ENCODE results near the gene VN1R4. TPM values are rescaled to one million over a fixed set of nuclear protein-coding genes. Genes with fewer than 3 reads are reported as not detected.
"Not testable (repeated sequence)": the region's sequence is repeated elsewhere in the genome, so short reads cannot be mapped to it uniquely, and the experiment has no call there.

Gene VN1R4
- total RNA-seq, 1 donor from 2014 or later: not detected

GRCh38 chr19:53254411-53255341 lies 12.8 kb downstream of the VN1R4 start, which contains the start of gene ZNF677:
TSS of gene ZNF677 (minus strand) at chr19:53254873. CDS start at chr19:53251550, 3,323 bp downstream.
- peaks cover 1% of the 10 kb centered on the region for H3K4me1 Mint-ChIP-seq (ENCODE audit: low read depth, unreplicated experiment)
- H3K4me3 Mint-ChIP-seq (ENCODE audit: unreplicated experiment): peak within 1 kb of the TSS; percentile 98
- H3K9me3 Mint-ChIP-seq (ENCODE audit: unreplicated experiment): peaks cover 11% of the 10 kb centered on the region
- H3K27me3 Mint-ChIP-seq (ENCODE audit: unreplicated experiment): peaks cover 6% of the 10 kb centered on the region
- peak; percentile 92 for DNase-seq
- no peak for TF ChIP-seq CTCF (IDR thresholded peaks at IDR 0.05; ENCODE audit: partially characterized antibody, unreplicated experiment)
- peaks cover 44% of the 10 kb centered on the region for H3K36me3 Mint-ChIP-seq (ENCODE audit: unreplicated experiment)
- H3K27ac Mint-ChIP-seq (ENCODE audit: unreplicated experiment): peak within 1 kb of the TSS; percentile 89

GRCh38 chr19:53246498-53246897 lies 21.0 kb downstream of the VN1R4 start:
- TF ChIP-seq CTCF (IDR thresholded peaks at IDR 0.05; ENCODE audit: partially characterized antibody, unreplicated experiment): no peak
- no peak for DNase-seq
- Mint-ChIP-seq H3K4me3 (ENCODE audit: unreplicated experiment) (no peak overlapping the region), H3K27ac (ENCODE audit: unreplicated experiment) (no peak overlapping the region), H3K4me1 (ENCODE audit: low read depth, unreplicated experiment) (no peaks in the 10 kb centered on the region), H3K9me3 (ENCODE audit: unreplicated experiment) (peaks cover 24% of the 10 kb centered on the region), H3K36me3 (ENCODE audit: unreplicated experiment) (peaks cover 82% of the 10 kb centered on the region), H3K27me3 (ENCODE audit: unreplicated experiment) (peaks cover 2% of the 10 kb centered on the region)

GRCh38 chr19:53237114-53237777 lies 30.3 kb downstream of the VN1R4 start:
- peaks cover 1% of the 10 kb centered on the region for H3K27me3 Mint-ChIP-seq (ENCODE audit: unreplicated experiment)
- peaks cover 63% of the 10 kb centered on the region for H3K36me3 Mint-ChIP-seq (ENCODE audit: unreplicated experiment)
- no peak for DNase-seq
- H3K4me1 Mint-ChIP-seq (ENCODE audit: low read depth, unreplicated experiment): no peaks in the 10 kb centered on the region
- no peak overlapping the region for H3K4me3 Mint-ChIP-seq (ENCODE audit: unreplicated experiment)
- H3K9me3 Mint-ChIP-seq (ENCODE audit: unreplicated experiment): peaks cover 19% of the 10 kb centered on the region
- TF ChIP-seq CTCF (IDR thresholded peaks at IDR 0.05; ENCODE audit: partially characterized antibody, unreplicated experiment): no peak
- H3K27ac Mint-ChIP-seq (ENCODE audit: unreplicated experiment): no peak overlapping the region

GRCh38 chr19:53224606-53225005 lies 42.9 kb downstream of the VN1R4 start:
- no peak for TF ChIP-seq CTCF (IDR thresholded peaks at IDR 0.05; ENCODE audit: partially characterized antibody, unreplicated experiment)
- Mint-ChIP-seq H3K9me3 (ENCODE audit: unreplicated experiment) (peaks cover 17% of the 10 kb centered on the region), H3K27me3 (ENCODE audit: unreplicated experiment) (peaks cover 3% of the 10 kb centered on the region), H3K36me3 (ENCODE audit: unreplicated experiment) (peaks cover 36% of the 10 kb centered on the region), H3K27ac (ENCODE audit: unreplicated experiment) (no peak overlapping the region), H3K4me1 (ENCODE audit: low read depth, unreplicated experiment) (no peaks in the 10 kb centered on the region), H3K4me3 (ENCODE audit: unreplicated experiment) (no peak overlapping the region)
- no peak for DNase-seq

GRCh38 chr19:53222716-53223115 lies 44.8 kb downstream of the VN1R4 start:
- H3K4me3 Mint-ChIP-seq (ENCODE audit: unreplicated experiment); DNase-seq; H3K27ac Mint-ChIP-seq (ENCODE audit: unreplicated experiment); H3K27me3 Mint-ChIP-seq (ENCODE audit: unreplicated experiment); H3K4me1 Mint-ChIP-seq (ENCODE audit: low read depth, unreplicated experiment): not testable (repeated sequence)
- H3K36me3 Mint-ChIP-seq (ENCODE audit: unreplicated experiment): peaks cover 29% of the 10 kb centered on the region
- H3K9me3 Mint-ChIP-seq (ENCODE audit: unreplicated experiment): peaks cover 14% of the 10 kb centered on the region

Other genes with a start within 250 kb of the VN1R4 start
- not detected for gene ERVV-2, start 223.0 kb downstream of the VN1R4 start, total RNA-seq (ENCODE audit: unreplicated experiment)
- gene ZNF160, start 164.3 kb downstream of the VN1R4 start, total RNA-seq (ENCODE audit: unreplicated experiment): 127 TPM
- 12.7 TPM for gene ZNF415, start 134.8 kb downstream of the VN1R4 start, total RNA-seq (ENCODE audit: unreplicated experiment)
- gene ZNF347, start 108.7 kb downstream of the VN1R4 start, total RNA-seq (ENCODE audit: unreplicated experiment): 11.1 TPM
- gene ZNF665, start 74.4 kb downstream of the VN1R4 start, total RNA-seq (ENCODE audit: unreplicated experiment): 1.1 TPM
- gene ZNF677, start 12.8 kb downstream of the VN1R4 start, total RNA-seq (ENCODE audit: unreplicated experiment): 63.0 TPM
- not detected for gene VN1R2, start 9.4 kb downstream of the VN1R4 start, total RNA-seq (ENCODE audit: unreplicated experiment)
- gene ZNF845, start 66.0 kb upstream of the VN1R4 start, total RNA-seq (ENCODE audit: unreplicated experiment): 8.5 TPM
- 8.2 TPM for gene ZNF525, start 98.0 kb upstream of the VN1R4 start, total RNA-seq (ENCODE audit: unreplicated experiment)
- 21.4 TPM for gene ZNF765, start 127.4 kb upstream of the VN1R4 start, total RNA-seq (ENCODE audit: unreplicated experiment)
- 9.8 TPM for gene ZNF761, start 164.3 kb upstream of the VN1R4 start, total RNA-seq (ENCODE audit: unreplicated experiment)
- gene ZNF813, start 200.0 kb upstream of the VN1R4 start, total RNA-seq (ENCODE audit: unreplicated experiment): 5.2 TPM

All from glutamatergic neuron (in vitro differentiated cells).